Muscle of leg (tissue), 11 donors: ENCODE results near the gene MBD2. TPM values are rescaled to one million over a fixed set of nuclear protein-coding genes. Genes with fewer than 3 reads are reported as not detected.
A peak's percentile ranks its signal among the peaks of the same experiment; 100 is the strongest.

ENCODE experiments used
- DNase-seq: peaks from one replicate; pipeline ENCODE4 v3.0.0; 2013
- H3K27ac ChIP-seq: one replicate; pipeline ENCODE4 v1.5.1; 2013; ENCODE audit warnings: mild to moderate bottlenecking, low read length, control low read depth
- H3K27me3 ChIP-seq: one replicate; pipeline ENCODE4 v1.6.1; 2013; ENCODE audit warnings: low read length; ENCODE audit not compliant: control insufficient read depth, insufficient read depth
- H3K36me3 ChIP-seq: one replicate; pipeline ENCODE4 v1.6.1; 2013; ENCODE audit warnings: low read length; ENCODE audit not compliant: control insufficient read depth, insufficient read depth
- H3K4me1 ChIP-seq: one replicate; pipeline ENCODE4 v1.6.1; 2013; ENCODE audit warnings: low read length; ENCODE audit not compliant: control insufficient read depth, insufficient read depth
- H3K4me3 ChIP-seq: one replicate; pipeline ENCODE4 v1.5.1; 2013; ENCODE audit warnings: low read length, control low read depth
- H3K9me3 ChIP-seq: replicated peaks from 2 replicates; pipeline ENCODE4 v1.6.1; 2013; ENCODE audit warnings: low read depth, low read length; ENCODE audit not compliant: control insufficient read depth
- WGBS: methylation state at CpG from one replicate; pipeline ENCODE4 v1.1.5; 2013; ENCODE audit warnings: missing lambda C conversion rate; ENCODE audit not compliant: insufficient coverage; 5-methylcytosine and 5-hydroxymethylcytosine counted together
- polyA plus RNA-seq, 8 donors: library from polyadenylated mRNA; unstranded; fragments of 120-200 nt; gene quantifications; one replicate each; pipeline versions ENCODE4 v1.2.1 to v1.2.3, GENCODE V29; 2013; ENCODE audit warnings: inconsistent platforms in 1 of 8, low replicate concordance in 1 of 8; ENCODE audit not compliant: insufficient read length in 8 of 8, insufficient read depth in 1 of 8
- total RNA-seq: library from RNA; stranded (reverse); fragments of 120-200 nt; gene quantifications from one replicate; pipeline ENCODE4 v1.2.4, GENCODE V29; 2013

MBD2 gene
- total and polyA plus RNA-seq, 9 donors = 26.5 to 60.5 (median 42.7) TPM

- no peaks in the 10 kb centered on the region for H3K9me3 ChIP-seq
- 55% methylated on average over 3 of the region's 9 CpGs for WGBS
- H3K4me3 ChIP-seq = no peak overlapping the region
- H3K27ac ChIP-seq = no peak overlapping the region
- DNase-seq = peak; percentile 34
- no peaks in the 10 kb centered on the region for H3K4me1 ChIP-seq
- H3K27me3 ChIP-seq = no peaks in the 10 kb centered on the region
- no peaks in the 10 kb centered on the region for H3K36me3 ChIP-seq
Measured at GRCh38 chr18:54117853-54118773, 106.4 kb downstream of the MBD2 start.

GRCh38 chr18:54116541-54117257 lies 107.8 kb downstream of the MBD2 start:
- Histone ChIP-seq H3K27ac (no peak overlapping the region), H3K4me1 (no peaks in the 10 kb centered on the region), H3K4me3 (no peak overlapping the region), H3K27me3 (no peaks in the 10 kb centered on the region), H3K9me3 (no peaks in the 10 kb centered on the region), H3K36me3 (no peaks in the 10 kb centered on the region)
- no CpG with 5 or more reads among the region's 3 CpGs for WGBS
- DNase-seq = no peak

GRCh38 chr18:54112356-54112755 lies 112.1 kb downstream of the MBD2 start:
- H3K4me3 ChIP-seq = no peak overlapping the region
- DNase-seq = no peak
- no peak overlapping the region for H3K27ac ChIP-seq
- no peaks in the 10 kb centered on the region for H3K4me1 ChIP-seq
- WGBS = no CpG with 5 or more reads among the region's 1 CpG
- H3K9me3 ChIP-seq = peaks cover 2% of the 10 kb centered on the region
- H3K36me3 ChIP-seq = no peaks in the 10 kb centered on the region
- H3K27me3 ChIP-seq = no peaks in the 10 kb centered on the region

- Histone ChIP-seq H3K27ac (no peak overlapping the region), H3K4me1 (no peaks in the 10 kb centered on the region), H3K27me3 (no peaks in the 10 kb centered on the region), H3K36me3 (no peaks in the 10 kb centered on the region), H3K9me3 (peaks cover 2% of the 10 kb centered on the region), H3K4me3 (no peak overlapping the region)
- WGBS = no CpG with 5 or more reads among the region's 3 CpGs
- no peak for DNase-seq
Measured at GRCh38 chr18:54109131-54109683, 115.3 kb downstream of the MBD2 start.

GRCh38 chr18:54102123-54102522 lies 122.3 kb downstream of the MBD2 start:
- Histone ChIP-seq H3K27ac (no peak overlapping the region), H3K4me3 (no peak overlapping the region), H3K9me3 (peaks cover 2% of the 10 kb centered on the region), H3K4me1 (no peaks in the 10 kb centered on the region), H3K27me3 (no peaks in the 10 kb centered on the region), H3K36me3 (no peaks in the 10 kb centered on the region)
- DNase-seq = no peak
- WGBS = no CpG with 5 or more reads among the region's 1 CpG

Other genes with a start within 250 kb of the MBD2 start
- gene POLI, start 44.8 kb upstream of the MBD2 start, total RNA-seq = 33.4 TPM
- gene POLI, start 44.8 kb upstream of the MBD2 start, polyA plus RNA-seq = 10 to 100 TPM; 14.5 to 42.9 (median 20.0) TPM
- gene STARD6, start 133.2 kb upstream of the MBD2 start, total RNA-seq = 0.18 TPM
- gene STARD6, start 133.2 kb upstream of the MBD2 start, polyA plus RNA-seq = not detected
- 4.4 TPM for gene C18orf54, start 133.2 kb upstream of the MBD2 start, total RNA-seq
- gene C18orf54, start 133.2 kb upstream of the MBD2 start, polyA plus RNA-seq = 1 to 10 TPM; 4.4 to 7.7 (median 5.5) TPM